Keratinocyte (primary cell): Measurements from ENCODE around the gene NDRG3.

Experiments used
- CTCF ChIP-seq, 3 experiments: IDR thresholded peaks in 1 of 3; conservative IDR thresholded peaks in 1 of 3; optimal IDR thresholded peaks in 1 of 3; 2 replicates in 2 of 3; 3 replicates in 1 of 3; pipeline versions ENCODE3 to v1.5.1; 2011; ENCODE audit warnings: low read length in 3 of 3, mild to moderate bottlenecking in 3 of 3, moderate library complexity in 2 of 3, control low read depth in 1 of 3, inconsistent platforms in 1 of 3; ENCODE audit not compliant: insufficient read depth in 2 of 3; ENCODE audit errors: extremely low read depth in 1 of 3
- EZH2 ChIP-seq: IDR thresholded peaks from one replicate; pipeline ENCODE4 v1.6.1; 2012; ENCODE audit warnings: inconsistent platforms, mild to moderate bottlenecking, low read length, moderate library complexity

- TF ChIP-seq CTCF (optimal IDR thresholded peaks at IDR 0.05 in 1 of 3, IDR thresholded peaks at IDR 0.05 in 1 of 3, conservative IDR thresholded peaks at IDR 0.05 in 1 of 3; ENCODE audit: extremely low read depth in 1 of 3, insufficient read depth in 2 of 3, low read length in 3 of 3), result no peak
- no peak for TF ChIP-seq EZH2
Observed at GRCh38 chr20:36744764-36745191, 1.1 kb downstream of the NDRG3 start.
